Measurements from ENCODE around the gene ZNF692.
"Not testable (repeated sequence)": the region's sequence is repeated elsewhere in the genome, so short reads cannot be mapped to it uniquely, and the experiment has no call there.

ZNF692 gene

DNA sequence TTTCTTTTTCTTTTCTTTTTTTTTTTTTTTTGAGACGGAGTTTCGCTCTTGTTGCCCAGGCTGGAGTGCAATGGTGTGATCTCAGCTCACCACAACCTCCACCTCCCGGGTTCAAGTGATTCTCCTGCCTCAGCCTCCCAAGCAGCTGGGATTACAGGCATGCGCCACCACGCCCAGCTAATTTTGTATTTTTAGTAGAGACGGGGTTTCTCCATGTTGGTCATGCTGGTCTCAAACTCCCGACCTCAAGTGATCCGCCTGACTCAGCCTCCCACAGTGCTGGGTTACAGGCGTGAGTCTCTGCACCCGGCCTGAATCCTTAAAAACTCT is 31.0 kb upstream of the ZNF692 start:
- H3K4me1 Mint-ChIP-seq = peaks cover 14% of the 10 kb centered on the region
- not testable (repeated sequence) for H3K27me3 Mint-ChIP-seq, ATAC-seq, H3K4me3 Mint-ChIP-seq, H3K9me3 Mint-ChIP-seq, H3K27ac Mint-ChIP-seq, H3K36me3 Mint-ChIP-seq

- peaks cover 14% of the 10 kb centered on the region for H3K4me1 Mint-ChIP-seq
- no peaks in the 10 kb centered on the region for H3K27me3 Mint-ChIP-seq
- no peaks in the 10 kb centered on the region for H3K36me3 Mint-ChIP-seq
- H3K4me3 Mint-ChIP-seq = no peak overlapping the region
- ATAC-seq = no peak
- H3K27ac Mint-ChIP-seq = peak overlapping the region; percentile 57
- H3K9me3 Mint-ChIP-seq = no peaks in the 10 kb centered on the region
Measured at GRCh38 chr1:248886237-248886895, 27.5 kb upstream of the ZNF692 start.

- Mint-ChIP-seq H3K4me1 (peaks cover 14% of the 10 kb centered on the region), H3K27ac (peak overlapping the region; percentile 57), H3K36me3 (no peaks in the 10 kb centered on the region)
Measured at GRCh38 chr1:248885646-248886045, 26.8 kb upstream of the ZNF692 start.

GRCh38 chr1:248884632-248885295 is 25.9 kb upstream of the ZNF692 start:
- Mint-ChIP-seq H3K4me3 (no peak overlapping the region), H3K4me1 (peaks cover 14% of the 10 kb centered on the region), H3K27me3 (no peaks in the 10 kb centered on the region), H3K27ac (no peak overlapping the region), H3K36me3 (no peaks in the 10 kb centered on the region), H3K9me3 (no peaks in the 10 kb centered on the region)
- ATAC-seq = no peak

More at GRCh38 chr1:248885646-248886045, 26.8 kb upstream of the ZNF692 start:
- H3K27me3 Mint-ChIP-seq = no peaks in the 10 kb centered on the region
- no peak for ATAC-seq
- H3K4me3 Mint-ChIP-seq = no peak overlapping the region
- no peaks in the 10 kb centered on the region for H3K9me3 Mint-ChIP-seq

- not testable (repeated sequence) for H3K4me3 Mint-ChIP-seq, H3K36me3 Mint-ChIP-seq
Measured at GRCh38 chr1:248882427-248882826, 23.5 kb upstream of the ZNF692 start.

DNA sequence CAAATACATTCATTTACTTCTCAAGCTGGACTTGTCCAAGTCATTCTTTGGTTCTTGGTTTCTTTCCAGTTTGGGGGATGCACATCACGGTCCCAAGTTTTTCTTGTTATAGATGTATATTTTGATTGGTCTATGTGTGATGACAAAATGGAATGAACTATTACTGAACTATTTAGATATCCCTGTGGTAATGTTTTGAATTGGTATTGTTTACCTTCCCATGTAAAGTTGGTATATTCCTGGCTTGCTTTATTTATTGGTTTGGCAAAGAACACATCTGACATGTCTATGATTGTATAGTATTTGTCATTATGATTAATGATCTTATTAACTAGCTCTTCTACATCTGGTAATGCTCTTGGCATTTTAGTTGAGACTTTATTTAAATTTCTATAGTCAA is 22.4 kb upstream of the ZNF692 start:
- Mint-ChIP-seq H3K27me3 (no peaks in the 10 kb centered on the region), H3K4me3 (no peak overlapping the region), H3K9me3 (no peaks in the 10 kb centered on the region), H3K4me1 (peaks cover 18% of the 10 kb centered on the region), H3K27ac (no peak overlapping the region), H3K36me3 (no peaks in the 10 kb centered on the region)
- no peak for ATAC-seq

More at GRCh38 chr1:248882427-248882826, 23.5 kb upstream of the ZNF692 start:
- H3K9me3 Mint-ChIP-seq, H3K27ac Mint-ChIP-seq, ATAC-seq, H3K27me3 Mint-ChIP-seq: not testable (repeated sequence)
- H3K4me1 Mint-ChIP-seq = peaks cover 15% of the 10 kb centered on the region

GRCh38 chr1:248873993-248874533 is 15.2 kb upstream of the ZNF692 start:
- ATAC-seq = peak; percentile 85
- Mint-ChIP-seq H3K4me1 (peaks cover 21% of the 10 kb centered on the region), H3K9me3 (no peaks in the 10 kb centered on the region), H3K36me3 (no peaks in the 10 kb centered on the region), H3K27ac (peak overlapping the region; percentile 89), H3K27me3 (no peaks in the 10 kb centered on the region), H3K4me3 (peak overlapping the region; percentile 98)

GRCh38 chr1:248873409-248873992 is 14.6 kb upstream of the ZNF692 start:
- ATAC-seq = peak; percentile 92
- Mint-ChIP-seq H3K27me3 (no peaks in the 10 kb centered on the region), H3K27ac (peak overlapping the region; percentile 89)

DNA sequence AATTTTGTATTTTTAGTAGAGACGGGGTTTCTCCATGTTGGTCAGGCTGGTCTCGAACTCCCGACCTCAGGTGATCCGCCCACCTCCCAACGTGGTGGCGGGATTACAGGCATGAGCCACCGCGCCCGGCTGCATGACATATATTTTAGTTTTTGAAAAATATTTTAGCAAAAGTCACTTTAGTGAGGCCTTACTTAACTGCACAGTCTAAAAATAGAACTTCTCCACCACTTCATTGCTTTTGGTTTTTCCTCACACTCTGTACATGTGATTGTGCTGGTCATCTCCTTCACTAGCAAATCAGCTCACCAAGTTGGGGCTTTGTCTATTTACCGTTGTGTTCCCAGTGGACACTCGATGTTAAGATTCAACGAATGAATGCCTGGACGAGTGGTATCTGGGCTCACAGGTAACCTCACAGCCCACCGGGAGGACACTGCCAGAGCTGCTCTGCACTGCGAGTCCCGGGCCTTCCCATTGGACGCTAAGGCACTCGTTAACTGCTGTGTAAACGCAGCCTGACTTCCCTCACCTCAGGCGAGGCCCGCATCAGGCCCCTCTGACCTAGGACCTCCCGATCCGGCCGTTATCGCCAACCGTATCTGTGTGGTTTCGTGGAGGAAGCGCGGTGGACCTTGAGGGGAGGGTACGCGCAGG is 14.0 kb upstream of the ZNF692 start:
- Mint-ChIP-seq H3K9me3 (no peaks in the 10 kb centered on the region), H3K27ac (peak overlapping the region; percentile 89), H3K4me3 (peak overlapping the region; percentile 98), H3K27me3 (no peaks in the 10 kb centered on the region), H3K36me3 (no peaks in the 10 kb centered on the region), H3K4me1 (peaks cover 21% of the 10 kb centered on the region)
- peak; percentile 58 for ATAC-seq

More at GRCh38 chr1:248873409-248873992, 14.6 kb upstream of the ZNF692 start:
- peaks cover 21% of the 10 kb centered on the region for H3K4me1 Mint-ChIP-seq
- no peaks in the 10 kb centered on the region for H3K36me3 Mint-ChIP-seq
- no peaks in the 10 kb centered on the region for H3K9me3 Mint-ChIP-seq
- H3K4me3 Mint-ChIP-seq = peak overlapping the region; percentile 98

DNA sequence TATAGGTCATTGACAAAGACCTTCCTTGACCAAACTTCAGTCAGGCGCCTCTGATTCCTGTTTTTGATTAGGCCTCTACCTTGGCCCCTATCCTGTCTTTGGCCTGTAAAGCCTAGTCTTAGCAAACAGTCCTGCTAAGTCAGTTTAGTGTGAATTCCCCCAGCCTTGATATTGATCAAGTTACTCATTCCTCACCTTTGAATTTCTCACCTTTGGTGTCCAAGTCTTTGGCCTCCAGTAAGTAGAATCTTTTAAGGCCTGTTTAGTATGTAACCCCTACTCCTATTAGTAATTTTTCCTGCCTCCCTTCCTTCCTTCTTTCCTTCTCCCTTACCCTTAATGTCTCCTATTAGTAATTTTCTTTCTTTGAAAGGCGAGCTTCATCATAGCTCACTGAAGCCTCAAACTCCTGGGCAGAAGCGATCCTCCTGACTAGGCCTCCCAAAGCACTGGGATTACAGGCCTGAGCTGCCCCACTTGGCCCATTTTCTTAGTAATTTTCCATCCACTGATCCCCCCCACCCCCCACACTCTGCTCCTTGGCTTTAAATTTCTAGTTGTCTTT is 13.0 kb upstream of the ZNF692 start:
- Mint-ChIP-seq H3K27me3 (no peaks in the 10 kb centered on the region), H3K27ac (no peak overlapping the region), H3K4me3 (no peak overlapping the region), H3K36me3 (no peaks in the 10 kb centered on the region), H3K9me3 (no peaks in the 10 kb centered on the region), H3K4me1 (peaks cover 14% of the 10 kb centered on the region)
- ATAC-seq = no peak

DNA sequence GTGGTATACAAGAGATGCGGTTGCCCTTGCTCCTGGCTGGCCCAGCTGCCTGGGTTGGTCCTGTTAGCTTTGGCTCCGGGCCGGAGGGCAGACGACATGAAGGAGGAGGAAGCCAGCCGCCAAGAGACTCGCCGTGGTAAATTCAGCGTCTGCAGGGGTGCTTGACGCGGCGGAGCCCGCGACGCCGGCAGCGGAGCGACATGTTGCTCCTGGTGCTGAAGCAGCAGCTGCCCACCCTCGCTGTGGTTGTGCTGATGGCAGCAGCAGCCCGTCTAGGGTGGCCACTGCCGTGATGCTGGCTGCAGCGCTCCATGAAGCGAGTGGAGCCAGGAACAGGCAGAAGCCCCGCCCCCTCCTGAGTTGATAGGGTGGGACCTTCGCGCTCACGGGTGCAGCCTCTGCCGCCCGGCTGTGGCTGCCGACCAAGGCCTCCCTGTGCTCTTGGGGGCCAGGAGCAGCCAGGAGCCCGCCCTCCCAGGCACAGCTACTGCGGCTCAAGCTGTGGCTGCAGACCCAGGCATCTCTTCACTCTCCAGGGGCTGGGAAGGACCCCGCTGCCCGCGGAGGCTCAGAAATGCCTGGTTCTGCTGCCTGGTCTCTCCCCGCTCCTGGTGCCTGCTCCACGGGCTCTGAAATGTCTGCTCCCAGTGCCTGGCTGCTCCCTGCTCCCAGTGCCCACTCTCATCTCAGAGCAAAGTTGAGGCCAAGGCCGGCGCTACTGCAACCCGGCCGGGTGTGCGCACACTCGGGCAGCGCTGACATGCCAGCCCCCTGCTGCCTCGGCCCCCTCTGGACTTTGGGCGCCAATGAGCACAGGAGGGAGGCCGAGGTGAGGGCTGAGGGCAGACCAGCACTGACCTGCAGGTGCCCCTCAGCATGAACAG is 4.4 kb upstream of the ZNF692 start:
- peaks cover 39% of the 10 kb centered on the region for H3K4me1 Mint-ChIP-seq
- H3K9me3 Mint-ChIP-seq = no peaks in the 10 kb centered on the region
- ATAC-seq = peak; percentile 76
- no peaks in the 10 kb centered on the region for H3K36me3 Mint-ChIP-seq
- H3K27me3 Mint-ChIP-seq = no peaks in the 10 kb centered on the region
- H3K27ac Mint-ChIP-seq = peak overlapping the region; percentile 80
- H3K4me3 Mint-ChIP-seq = peak overlapping the region; percentile 83

GRCh38 chr1:248862695-248862997 is 3.8 kb upstream of the ZNF692 start:
- Mint-ChIP-seq H3K27ac (peak overlapping the region; percentile 80), H3K4me3 (peak overlapping the region; percentile 83), H3K27me3 (no peaks in the 10 kb centered on the region), H3K9me3 (no peaks in the 10 kb centered on the region), H3K4me1 (peaks cover 45% of the 10 kb centered on the region), H3K36me3 (no peaks in the 10 kb centered on the region)
- peak; percentile 3 for ATAC-seq

GRCh38 chr1:248861616-248862015 is 2.7 kb upstream of the ZNF692 start:
- H3K36me3 Mint-ChIP-seq = no peaks in the 10 kb centered on the region
- no peak for ATAC-seq
- H3K4me1 Mint-ChIP-seq = peaks cover 49% of the 10 kb centered on the region
- no peak overlapping the region for H3K4me3 Mint-ChIP-seq
- no peaks in the 10 kb centered on the region for H3K9me3 Mint-ChIP-seq
- peak overlapping the region; percentile 6 for H3K27ac Mint-ChIP-seq
- H3K27me3 Mint-ChIP-seq = no peaks in the 10 kb centered on the region

- Mint-ChIP-seq H3K4me3 (peak overlapping the region; percentile 94), H3K4me1 (peaks cover 56% of the 10 kb centered on the region), H3K27ac (peak overlapping the region; percentile 90), H3K27me3 (no peaks in the 10 kb centered on the region), H3K36me3 (peaks cover 7% of the 10 kb centered on the region), H3K9me3 (no peaks in the 10 kb centered on the region)
- no peak for ATAC-seq
Measured at GRCh38 chr1:248860007-248860406, 1.1 kb upstream of the ZNF692 start.
